K562 (cell line): ENCODE data around the gene C11orf65. TPM values are rescaled to one million over a fixed set of nuclear protein-coding genes. Genes with fewer than 3 reads are reported as not detected.

ENCODE experiments used
- ARID3B ChIP-seq: fragments of 250-450 bp; sonication (Bioruptor Pico); IDR thresholded peaks from 2 replicates; pipeline ENCODE4 v1.4.0; 2020; ENCODE audit warnings: borderline replicate concordance
- CBFA2T3 ChIP-seq: fragments of 450-650 bp; IDR thresholded peaks from 2 replicates; pipeline ENCODE4 v1.6.1; 2017
- CBX3 ChIP-seq, 2 experiments: IDR thresholded peaks; 1 replicate in 1 of 2; 2 replicates in 1 of 2; pipeline ENCODE4 v1.6.1; 2012; ENCODE audit warnings: inconsistent platforms in 2 of 2, low read length in 2 of 2, borderline replicate concordance in 1 of 2, control low read depth in 1 of 2
- CREB1 ChIP-seq, 2 experiments: sonication (generic) in 1 of 2; formaldehyde crosslinking in 1 of 2; IDR thresholded peaks; 2 replicates each; pipeline versions ENCODE4 v1.6.1 to v1.8.0; 2012 to 2022; ENCODE audit warnings: inconsistent platforms in 1 of 2, mild to moderate bottlenecking in 1 of 2, missing genetic modification reagents in 1 of 2, moderate library complexity in 1 of 2
- HES1 ChIP-seq: fragments of 450-650 bp; IDR thresholded peaks from 2 replicates; pipeline ENCODE4 v1.6.1; 2016; ENCODE audit warnings: low read depth, mild to moderate bottlenecking, moderate library complexity
- KDM5B ChIP-seq: fragments of 200-600 bp; sonication (generic); IDR thresholded peaks from 2 replicates; pipeline ENCODE4 v1.6.1; 2012; ENCODE audit warnings: low read depth, mild to moderate bottlenecking, moderate library complexity, low read length, control low read depth, inconsistent platforms; ENCODE audit not compliant: insufficient replicate concordance
- MXI1 ChIP-seq: IDR thresholded peaks from 2 replicates; pipeline ENCODE4 v1.6.1; 2011; ENCODE audit warnings: low read depth, mild to moderate bottlenecking, improper control_type of control experiment, low read length
- SMARCC2 ChIP-seq: fragments of 450-650 bp; IDR thresholded peaks from 2 replicates; pipeline ENCODE4 v1.6.1; 2017; ENCODE audit warnings: antibody characterized with exemption, moderate library complexity, mild to moderate bottlenecking, low read depth
- SMARCE1 ChIP-seq: fragments of 450-650 bp; IDR thresholded peaks from 2 replicates; pipeline ENCODE4 v1.7.1; 2016; ENCODE audit warnings: mild to moderate bottlenecking
- SUPT5H ChIP-seq: fragments of 450-650 bp; IDR thresholded peaks from 2 replicates; pipeline ENCODE4 v1.6.1; 2016
- TAF1 ChIP-seq: IDR thresholded peaks from 2 replicates; pipeline ENCODE4 v1.6.1; 2011; ENCODE audit warnings: mild to moderate bottlenecking, low read length, moderate library complexity; ENCODE audit not compliant: insufficient read depth, control insufficient read depth, severe bottlenecking; ENCODE audit errors: extremely low read depth
- YY1 ChIP-seq, 3 experiments: IDR thresholded peaks; 2 replicates each; pipeline ENCODE4 v1.6.1; 2011; ENCODE audit warnings: low read length in 2 of 3, mild to moderate bottlenecking in 2 of 3, moderate library complexity in 2 of 3, borderline replicate concordance in 1 of 3, control low read depth in 1 of 3, low read depth in 1 of 3; ENCODE audit not compliant: insufficient read depth in 3 of 3, insufficient replicate concordance in 2 of 3, control insufficient read depth in 1 of 3, insufficient read length in 1 of 3; ENCODE audit errors: extremely low read depth in 1 of 3
- ZBTB43 ChIP-seq: sonication (generic); formaldehyde crosslinking; IDR thresholded peaks from 2 replicates; pipeline ENCODE4 v1.8.0; 2023; ENCODE audit warnings: mild to moderate bottlenecking, missing genetic modification reagents
- ZFPM2 ChIP-seq: fragments of 250-450 bp; sonication (Bioruptor Pico); IDR thresholded peaks from 2 replicates; pipeline ENCODE4 v1.5.1; 2022; ENCODE audit warnings: mild to moderate bottlenecking
- ZNF146 ChIP-seq: IDR thresholded peaks from one replicate; pipeline ENCODE4 v1.6.1; 2018; ENCODE audit warnings: missing compliant biosample characterization; ENCODE audit not compliant: unreplicated experiment
- ZNF444 ChIP-seq: fragments of 250-450 bp; sonication (Bioruptor Pico); IDR thresholded peaks from 2 replicates; pipeline ENCODE4 v1.4.0; 2020; ENCODE audit warnings: mild to moderate bottlenecking, moderate library complexity
- polyA plus RNA-seq, 8 experiments: library from polyadenylated mRNA; depleted of rRNA in 4 of 8; stranded (reverse) in 5 of 8; unstranded in 3 of 8; fragments of >200 nt; fragmentation: Nextera tagmentation in 2 of 8; fragmentation: Illumina TruSeq in 1 of 8; extraction: Ambion mirVana in 2 of 8; extraction: Trizol in 1 of 8; gene quantifications; 2 replicates each; pipeline versions ENCODE4 v1.2.1 to v1.2.3, GENCODE V29; 2011 to 2014; ENCODE audit warnings: inconsistent platforms in 1 of 8, missing spikeins in 1 of 8
- total RNA-seq, 7 experiments: library from RNA; depleted of rRNA in 6 of 7; stranded (reverse); fragments of >200 nt in 6 of 7; fragmentation: Illumina TruSeq in 2 of 7; extraction: Trizol in 2 of 7; gene quantifications; 2 replicates each; pipeline versions ENCODE4 v1.2.1 to v1.2.3, GENCODE V29; 2011 to 2021; ENCODE audit warnings: low replicate concordance in 1 of 7
- TF ChIP-seq, protein P1 (sequence below): sonication (generic); formaldehyde crosslinking; IDR thresholded peaks from 2 replicates; pipeline ENCODE4 v1.8.0; 2022; ENCODE audit warnings: missing genetic modification reagents, mild to moderate bottlenecking, borderline replicate concordance

C11orf65 gene
- total and polyA plus RNA-seq, 9 of the 15 experiments (the other 6 are each of a cell fraction or from before 2014, with no cell fraction given): 1.0 to 2.1 (median 1.2) TPM

- TF ChIP-seq TAF1: no peak
- no peak for TF ChIP-seq HES1
- no peak for TF ChIP-seq ARID3B (CRISPR knock-in tag)
- TF ChIP-seq, protein P1, sequence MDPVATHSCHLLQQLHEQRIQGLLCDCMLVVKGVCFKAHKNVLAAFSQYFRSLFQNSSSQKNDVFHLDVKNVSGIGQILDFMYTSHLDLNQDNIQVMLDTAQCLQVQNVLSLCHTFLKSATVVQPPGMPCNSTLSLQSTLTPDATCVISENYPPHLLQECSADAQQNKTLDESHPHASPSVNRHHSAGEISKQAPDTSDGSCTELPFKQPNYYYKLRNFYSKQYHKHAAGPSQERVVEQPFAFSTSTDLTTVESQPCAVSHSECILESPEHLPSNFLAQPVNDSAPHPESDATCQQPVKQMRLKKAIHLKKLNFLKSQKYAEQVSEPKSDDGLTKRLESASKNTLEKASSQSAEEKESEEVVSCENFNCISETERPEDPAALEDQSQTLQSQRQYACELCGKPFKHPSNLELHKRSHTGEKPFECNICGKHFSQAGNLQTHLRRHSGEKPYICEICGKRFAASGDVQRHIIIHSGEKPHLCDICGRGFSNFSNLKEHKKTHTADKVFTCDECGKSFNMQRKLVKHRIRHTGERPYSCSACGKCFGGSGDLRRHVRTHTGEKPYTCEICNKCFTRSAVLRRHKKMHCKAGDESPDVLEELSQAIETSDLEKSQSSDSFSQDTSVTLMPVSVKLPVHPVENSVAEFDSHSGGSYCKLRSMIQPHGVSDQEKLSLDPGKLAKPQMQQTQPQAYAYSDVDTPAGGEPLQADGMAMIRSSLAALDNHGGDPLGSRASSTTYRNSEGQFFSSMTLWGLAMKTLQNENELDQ (CRISPR knock-in tag): peak; percentile 87
- TF ChIP-seq SUPT5H: peak; percentile 44
- peak; percentile 73; the same call in 1 of the 2 replicates for TF ChIP-seq ZBTB43 (CRISPR knock-in tag)
- TF ChIP-seq ZNF444 (CRISPR knock-in tag): no peak
- no peak for TF ChIP-seq CREB1 (IDR thresholded peaks at IDR 0.05)
- peak; percentile 72 for TF ChIP-seq CREB1 (CRISPR knock-in tag; IDR thresholded peaks at IDR 0.05)
- no peak for TF ChIP-seq MXI1
- 0 out of 2 replicates have a peak, but pooled peaks have one; percentile 34 for TF ChIP-seq SMARCE1
- TF ChIP-seq ZFPM2 (CRISPR knock-in tag): no peak
- peak; percentile 70 for TF ChIP-seq KDM5B
- no peak for TF ChIP-seq CBFA2T3
- TF ChIP-seq YY1 (IDR thresholded peaks at IDR 0.05; ENCODE audit: borderline replicate concordance in 1 of 3, control insufficient read depth in 1 of 3, extremely low read depth in 1 of 3, insufficient read depth in 3 of 3, insufficient read length in 1 of 3, insufficient replicate concordance in 2 of 3, low read depth in 1 of 3, low read length in 2 of 3): peak in 1 of 3 experiments; percentile 60
- TF ChIP-seq SMARCC2: no peak
- TF ChIP-seq CBX3 (IDR thresholded peaks at IDR 0.05; ENCODE audit: borderline replicate concordance in 1 of 2, low read length in 2 of 2): peak in 1 of 2 experiments; percentile 31; a peak in 2 of 3 replicates
- no peak for TF ChIP-seq ZNF146 (CRISPR knock-in tag)
Observed at GRCh38 chr11:108498046-108498815, 30.9 kb upstream of the C11orf65 start, which contains the start of gene POGLUT3 (continued).
